B cell (primary cell): ENCODE data around the gene LHPP. TPM values are rescaled to one million over a fixed set of nuclear protein-coding genes. Genes with fewer than 3 reads are reported as not detected.

Source experiments
- ATAC-seq: fragments of 200-7000 bp; cut with Tn5 transposase; one replicate; pipeline ENCODE4 v1.10.0; 2021; ENCODE audit warnings: low read depth, mild to moderate bottlenecking, moderate number of reproducible peaks, moderate library complexity
- CTCF ChIA-PET: fragments of 350-600 bp; sonication (Branson Sonifier 250); formaldehyde crosslinking; loops from one replicate; lab custom pipeline; 2021; ENCODE audit warnings: antibody characterized with exemption, inconsistent platforms; lab: Charles Lee
- POLR2A ChIA-PET: fragments of 350-600 bp; sonication (Branson Sonifier 250); formaldehyde crosslinking; loops from one replicate; lab custom pipeline; 2021; ENCODE audit warnings: antibody characterized with exemption; lab: Charles Lee
- DNase-seq: peaks from one replicate; pipeline ENCODE4 v3.0.0; 2013
- H2AFZ ChIP-seq: 2 replicates; pipeline ENCODE4 v1.6.1; 2012; ENCODE audit warnings: mild to moderate bottlenecking, low read depth, low read length; ENCODE audit not compliant: insufficient read depth, poor library complexity, severe bottlenecking
- H3K27ac ChIP-seq, 2 donors: 1 replicate in 1 of 2; 2 replicates in 1 of 2; pipeline ENCODE4 v1.5.1; 2012 to 2013; ENCODE audit warnings: low read length in 2 of 2, mild to moderate bottlenecking in 2 of 2, moderate library complexity in 1 of 2
- H3K27me3 ChIP-seq, 4 experiments: fragments of 200-600 bp in 1 of 4; sonication (generic) in 1 of 4; replicated peaks in 1 of 4; 1 replicate in 2 of 4; 2 replicates in 2 of 4; pipeline versions ENCODE4 v1.6.1 to v1.7.0; 2013 to 2016; ENCODE audit warnings: low read length in 3 of 4, mild to moderate bottlenecking in 2 of 4, mixed read lengths in 1 of 4, moderate library complexity in 1 of 4; ENCODE audit not compliant: insufficient read depth in 4 of 4, control insufficient read depth in 3 of 4; ENCODE audit errors: control extremely low read depth in 1 of 4
- H3K36me3 ChIP-seq, 2 experiments: replicated peaks in 1 of 2; 1 replicate in 1 of 2; 2 replicates in 1 of 2; pipeline versions ENCODE4 v1.6.1 to v1.7.1; 2013; ENCODE audit warnings: low read length in 1 of 2; ENCODE audit not compliant: insufficient read depth in 2 of 2, control insufficient read depth in 1 of 2; ENCODE audit errors: control extremely low read depth in 1 of 2, extremely low read depth in 1 of 2
- H3K4me1 ChIP-seq, 2 donors: fragments of 200-600 bp in 1 of 2; sonication (generic) in 1 of 2; 1 replicate in 1 of 2; 2 replicates in 1 of 2; pipeline versions ENCODE4 v1.5.1 to v1.6.1; 2013 to 2017; ENCODE audit warnings: low read length in 2 of 2; ENCODE audit not compliant: control insufficient read depth in 2 of 2, insufficient read depth in 2 of 2
- H3K4me2 ChIP-seq: replicated peaks from 2 replicates; pipeline ENCODE3; 2012; ENCODE audit warnings: mild to moderate bottlenecking, low read depth, low read length; ENCODE audit not compliant: poor library complexity, severe bottlenecking
- H3K4me3 ChIP-seq, 5 experiments: fragments of 200-600 bp in 1 of 5; sonication (generic) in 1 of 5; 1 replicate in 3 of 5; 2 replicates in 2 of 5; pipeline versions ENCODE4 v1.5.1 to v1.7.0; 2011 to 2016; ENCODE audit warnings: low read length in 4 of 5, mild to moderate bottlenecking in 4 of 5, low read depth in 2 of 5, control low read depth in 1 of 5, moderate library complexity in 1 of 5; ENCODE audit not compliant: insufficient read depth in 1 of 5; ENCODE audit errors: control extremely low read depth in 1 of 5, extremely low read depth in 1 of 5
- H3K79me2 ChIP-seq: fragments of 200-600 bp; sonication (generic); one replicate; pipeline ENCODE4 v1.6.0; 2016; ENCODE audit warnings: low read length; ENCODE audit not compliant: control insufficient read depth, insufficient read depth
- H3K9ac ChIP-seq: fragments of 200-600 bp; sonication (generic); 2 replicates; pipeline ENCODE4 v1.6.1; 2017; ENCODE audit warnings: mild to moderate bottlenecking, low read length, moderate library complexity
- H3K9me3 ChIP-seq, 3 donors: one replicate each; pipeline versions ENCODE4 v1.6.1 to v1.7.1; 2013; ENCODE audit warnings: low read length in 2 of 3; ENCODE audit not compliant: control insufficient read depth in 2 of 3, insufficient read depth in 1 of 3; ENCODE audit errors: control extremely low read depth in 1 of 3
- H4K20me1 ChIP-seq: 2 replicates; pipeline ENCODE4 v1.6.0; 2012; ENCODE audit warnings: mild to moderate bottlenecking, low read length; ENCODE audit not compliant: insufficient read depth, control insufficient read depth, poor library complexity, severe bottlenecking
- H3K27ac Mint-ChIP-seq: one replicate; pipeline ENCODE4 v1.8.0; 2021; ENCODE audit warnings: mixed read lengths
- H3K27me3 Mint-ChIP-seq: one replicate; pipeline ENCODE4 v1.8.0; 2021; ENCODE audit warnings: mixed read lengths
- H3K4me1 Mint-ChIP-seq: one replicate; pipeline ENCODE4 v1.8.0; 2021; ENCODE audit warnings: mixed read lengths
- H3K4me3 Mint-ChIP-seq: one replicate; pipeline ENCODE4 v1.8.0; 2021; ENCODE audit warnings: mixed read lengths
- H3K9me3 Mint-ChIP-seq: one replicate; pipeline ENCODE4 v1.8.0; 2022; ENCODE audit warnings: mixed read lengths; ENCODE audit not compliant: insufficient read depth
- CTCF ChIP-seq: fragments of 200-600 bp; IDR thresholded peaks from one replicate; pipeline ENCODE4 v1.8.0; 2022; ENCODE audit warnings: antibody characterized with exemption, mild to moderate bottlenecking
- EZH2 ChIP-seq: IDR thresholded peaks from 2 replicates; pipeline ENCODE4 v1.6.1; 2012; ENCODE audit warnings: borderline replicate concordance, low read depth, mild to moderate bottlenecking, moderate library complexity, low read length; ENCODE audit not compliant: insufficient read depth, poor library complexity, severe bottlenecking
- WGBS: methylation state at CpG from one replicate; pipeline ENCODE4 v1.1.5; 2013; ENCODE audit warnings: missing lambda C conversion rate; ENCODE audit not compliant: insufficient coverage; 5-methylcytosine and 5-hydroxymethylcytosine counted together
- intact Hi-C: fragments of 100-400 bp; cut with micrococcal nuclease; formaldehyde crosslinking; loops from one replicate; pipeline ENCODE4 v1.10.0; 2022
- polyA plus RNA-seq: library from polyadenylated mRNA; depleted of rRNA; stranded (reverse); fragments of >200 nt; gene quantifications from 2 replicates; pipeline ENCODE4 v1.2.3, GENCODE V29; 2012
- total RNA-seq, 2 donors: library from RNA; stranded (reverse); fragments of 120-200 nt in 1 of 2; gene quantifications; 1 replicate in 1 of 2; 2 replicates in 1 of 2; pipeline versions ENCODE4 v1.2.3 to v1.2.4, GENCODE V29; 2013 to 2022

The LHPP gene
- total and polyA plus RNA-seq, 2 donors (not counting 1 experiment from before 2014, with no cell fraction given) = 60.2 to 83.5 TPM

- Mint-ChIP-seq H3K9me3 (no peaks in the 10 kb centered on the region), H3K27me3 (no peaks in the 10 kb centered on the region), H3K4me3 (no peak overlapping the region), H3K27ac (no peak overlapping the region), H3K4me1 (no peaks in the 10 kb centered on the region)
- no peak overlapping the region for H3K9ac ChIP-seq
- H3K4me3 ChIP-seq = no peak overlapping the region
- no peak overlapping the region for H3K4me2 ChIP-seq
- H3K79me2 ChIP-seq = no peaks in the 10 kb centered on the region
- TF ChIP-seq CTCF (no peak), EZH2 (no peak)
- no peaks in the 10 kb centered on the region for H3K27me3 ChIP-seq
- DNase-seq (no peak), ATAC-seq (no peak)
- no peaks in the 10 kb centered on the region for H3K4me1 ChIP-seq
- POLR2A ChIA-PET = no interaction called here
- no peak overlapping the region for H2AFZ ChIP-seq
- CTCF ChIA-PET = no interaction called here
- intact Hi-C loops = no loop called here
- no peaks in the 10 kb centered on the region for H3K9me3 ChIP-seq
- no peaks in the 10 kb centered on the region for H4K20me1 ChIP-seq
- H3K27ac ChIP-seq = no peak overlapping the region
- 93% methylated on average over 10 of the region's 13 CpGs for WGBS
- peaks cover 0 to 2% of the 10 kb centered on the region in 2 experiments for H3K36me3 ChIP-seq
Measured at GRCh38 chr10:124515244-124515970, 53.8 kb downstream of the LHPP start.

- no peak for DNase-seq
- ChIA-PET POLR2A (no interaction called here), CTCF (no interaction called here)
- Mint-ChIP-seq H3K27ac (no peak overlapping the region), H3K4me3 (no peak overlapping the region), H3K9me3 (no peaks in the 10 kb centered on the region), H3K27me3 (no peaks in the 10 kb centered on the region), H3K4me1 (no peaks in the 10 kb centered on the region)
- 87% methylated on average over 9 of the region's 9 CpGs for WGBS
- no peaks in the 10 kb centered on the region for H3K9me3 ChIP-seq
- TF ChIP-seq EZH2 (no peak), CTCF (no peak)
- H3K4me3 ChIP-seq = no peak overlapping the region
- H3K79me2 ChIP-seq = no peaks in the 10 kb centered on the region
- no peak for ATAC-seq
- no peaks in the 10 kb centered on the region for H4K20me1 ChIP-seq
- no peak overlapping the region for H3K27ac ChIP-seq
- peaks cover 0 to 2% of the 10 kb centered on the region in 2 experiments for H3K36me3 ChIP-seq
- H3K9ac ChIP-seq = no peak overlapping the region
- intact Hi-C loops = no loop called here
- no peaks in the 10 kb centered on the region for H3K27me3 ChIP-seq
- no peaks in the 10 kb centered on the region for H3K4me1 ChIP-seq
- H2AFZ ChIP-seq = no peak overlapping the region
- H3K4me2 ChIP-seq = no peak overlapping the region
Measured at GRCh38 chr10:124516181-124516580, 54.6 kb downstream of the LHPP start.
